ENCODE results near the gene PAF1. TPM values are rescaled to one million over a fixed set of nuclear protein-coding genes. Genes with fewer than 3 reads are reported as not detected.
A peak's percentile ranks its signal among the peaks of the same experiment; 100 is the strongest.

PAF1 gene
- total and polyA plus RNA-seq, 2 of the 13 experiments (the other 11 are each of a cell fraction or from before 2014, with no cell fraction given), result 30.2 to 31.1 TPM

- Histone ChIP-seq H3K36me3 (replicated peaks in 1 of 2; ENCODE audit: control insufficient read depth in 1 of 2, insufficient read depth in 2 of 2, low read length in 2 of 2) (peaks cover 11 to 26% of the 10 kb centered on the region in 2 experiments), H3K4me3 (replicated peaks in 1 of 3; ENCODE audit: insufficient read depth in 1 of 3, low read depth in 2 of 3, low read length in 3 of 3) (no peak overlapping the region), H3K9ac (ENCODE audit: insufficient read depth, low read depth, low read length) (no peak overlapping the region), H3K4me2 (ENCODE audit: low read depth, low read length) (no peak overlapping the region), H3K79me2 (ENCODE audit: insufficient read depth, low read length) (peaks cover 24% of the 10 kb centered on the region), H2AFZ (ENCODE audit: low read length) (no peak overlapping the region), H3K27me3 (ENCODE audit: control insufficient read depth in 1 of 2, insufficient read depth in 2 of 2, low read length in 2 of 2) (no peaks in the 10 kb centered on the region; a peak in 1 of 5 replicates), H3K9me3 (ENCODE audit: low read length) (no peaks in the 10 kb centered on the region), H4K20me1 (ENCODE audit: insufficient read depth, low read length) (peaks cover 29% of the 10 kb centered on the region), H3K27ac (ENCODE audit: extremely low read length, insufficient read depth, low read length) (no peak overlapping the region), H3K4me1 (ENCODE audit: insufficient read depth, low read length) (peaks cover 76% of the 10 kb centered on the region)
- 96% methylated on average over 8 of the region's 8 CpGs for WGBS (ENCODE audit: low lambda C conversion rate)
- in situ Hi-C loops (cut with HindIII; ENCODE audit: extremely low pct_ligation_motif_present, low pct_unique_long_range_greater_than_20kb) (no loop called here), intact Hi-C loops (cut with micrococcal nuclease; ENCODE audit: unreplicated experiment) (no loop called here)
- ChIA-PET CTCF (ENCODE audit: low intra/inter-chr PET ratio, low total read pairs) (no interaction called here), POLR2A (interaction anchor here (0.9 to 2.4 kb wide), 7 partner anchors 13 to 41 kb away, joined by 3 to 12 read pairs (median 6); partner anchors contain the start of genes MED29, PLEKHG2 and SUPT5H)
- no peak for FAIRE-seq
- ATAC-seq, result no peak
- no peak for TF ChIP-seq JDP2 (CRISPR knock-in tag; IDR thresholded peaks at IDR 0.05; ENCODE audit: borderline replicate concordance)
- TF ChIP-seq ZBTB7B (CRISPR knock-in tag; IDR thresholded peaks at IDR 0.05), result no peak
- no peak for TF ChIP-seq GABPB1 (CRISPR knock-in tag; IDR thresholded peaks at IDR 0.05)
- no peak for TF ChIP-seq MIER2 (CRISPR knock-in tag; IDR thresholded peaks at IDR 0.05)
- TF ChIP-seq SNAPC4 (CRISPR knock-in tag; IDR thresholded peaks at IDR 0.05), result no peak
- no peak for TF ChIP-seq MED13 (CRISPR knock-in tag; IDR thresholded peaks at IDR 0.05)
- TF ChIP-seq ATRX (CRISPR knock-in tag; IDR thresholded peaks at IDR 0.05; ENCODE audit: borderline replicate concordance), result no peak
- TF ChIP-seq POLR2A (IDR thresholded peaks at IDR 0.05; ENCODE audit: insufficient read depth in 1 of 2, low read depth in 2 of 2, low read length in 2 of 2), result peak in 1 of 2 experiments; percentile 21; a peak in 1 of 4 replicates
- no peak for TF ChIP-seq DMAP1 (CRISPR knock-in tag; IDR thresholded peaks at IDR 0.05)
- TF ChIP-seq POLR2AphosphoS5 (IDR thresholded peaks at IDR 0.05; ENCODE audit: low read depth, low read length), result 0 out of 2 replicates have a peak, but pooled peaks have one; percentile 11
- TF ChIP-seq ZNF318 (CRISPR knock-in tag; IDR thresholded peaks at IDR 0.05), result no peak
- TF ChIP-seq GABPA (IDR thresholded peaks at IDR 0.05; ENCODE audit: low read depth, low read length), result no peak
- TF ChIP-seq GABPA (CRISPR knock-in tag; IDR thresholded peaks at IDR 0.05; ENCODE audit: low read depth), result no peak
- TF ChIP-seq ZNF253 (CRISPR knock-in tag; IDR thresholded peaks at IDR 0.05; ENCODE audit: borderline replicate concordance), result no peak
- no peak for DNase-seq (ENCODE audit: low spot score)
- BruUV-seq (replicated peaks), result no TSS peak
These were observed 41.7 kb upstream of the PAF1 start for GRCh38 chr19:39432677-39433025.

All from HepG2 (cell line).